Smooth muscle cell (in vitro differentiated cells): ENCODE data around the gene PRKAR1A. TPM values are rescaled to one million over a fixed set of nuclear protein-coding genes. Genes with fewer than 3 reads are reported as not detected.

Source experiments
- DNase-seq: peaks from one replicate; lab custom pipeline; 2025; ENCODE audit not compliant: unreplicated experiment; lab: John Stamatoyannopoulos, UW
- H2AFZ ChIP-seq: fragments of 200-600 bp; sonication (generic); 2 replicates; pipeline ENCODE4 v1.6.0; 2016; ENCODE audit warnings: antibody characterized with exemption, low read depth, mild to moderate bottlenecking
- H3F3A ChIP-seq: fragments of 200-600 bp; sonication (generic); 2 replicates; pipeline ENCODE4 v1.6.0; 2017; ENCODE audit warnings: antibody characterized with exemption, low read depth
- H3K27ac ChIP-seq: fragments of 200-600 bp; sonication (generic); 2 replicates; pipeline ENCODE4 v1.5.1; 2016; ENCODE audit warnings: low read depth, mild to moderate bottlenecking
- H3K27me3 ChIP-seq: fragments of 200-600 bp; sonication (generic); 2 replicates; pipeline ENCODE4 v1.6.1; 2016; ENCODE audit warnings: low read depth, mild to moderate bottlenecking
- H3K36me3 ChIP-seq: fragments of 200-600 bp; sonication (generic); 2 replicates; pipeline ENCODE4 v1.5.1; 2016; ENCODE audit warnings: low read depth
- H3K4me1 ChIP-seq: fragments of 200-600 bp; sonication (generic); 2 replicates; pipeline ENCODE4 v1.5.1; 2016; ENCODE audit warnings: low read depth
- H3K4me2 ChIP-seq: fragments of 200-600 bp; sonication (generic); 2 replicates; pipeline ENCODE4 v1.6.0; 2016; ENCODE audit warnings: mild to moderate bottlenecking
- H3K4me3 ChIP-seq: fragments of 200-600 bp; sonication (generic); 2 replicates; pipeline ENCODE4 v1.5.1; 2016; ENCODE audit warnings: mild to moderate bottlenecking
- H3K79me2 ChIP-seq: fragments of 200-600 bp; sonication (generic); 2 replicates; pipeline ENCODE4 v1.6.0; 2016; ENCODE audit warnings: low read depth, mild to moderate bottlenecking
- H3K9ac ChIP-seq: fragments of 200-600 bp; sonication (generic); 2 replicates; pipeline ENCODE4 v1.6.0; 2016; ENCODE audit warnings: low read depth
- H3K9me3 ChIP-seq: fragments of 200-600 bp; sonication (generic); replicated peaks from 2 replicates; pipeline ENCODE4 v1.5.1; 2016; ENCODE audit warnings: low read depth
- H4K20me1 ChIP-seq: fragments of 200-600 bp; sonication (generic); 2 replicates; pipeline ENCODE4 v1.6.0; 2016; ENCODE audit warnings: low read depth
- WGBS: methylation state at CpG from one replicate; pipeline ENCODE4 v1.1.7; 2016; ENCODE audit warnings: low lambda C conversion rate; 5-methylcytosine and 5-hydroxymethylcytosine counted together
- polyA plus RNA-seq: library from polyadenylated mRNA; unstranded; fragments of >200 nt; fragmentation: Nextera tagmentation; extraction: Ambion mirVana; gene quantifications from 2 replicates; pipeline ENCODE4 v1.2.1, GENCODE V29; 2016
- total RNA-seq: library from RNA; depleted of rRNA; stranded (reverse); fragments of >200 nt; gene quantifications from 2 replicates; pipeline ENCODE4 v1.2.3, GENCODE V29; 2014
- TF ChIP-seq, protein P1 (sequence below): fragments of 200-600 bp; sonication (generic); IDR thresholded peaks from 2 replicates; pipeline ENCODE4 v1.5.1; 2017; ENCODE audit warnings: borderline replicate concordance, mild to moderate bottlenecking, antibody characterized with exemption; ENCODE audit not compliant: insufficient read depth, poor library complexity, severe bottlenecking

Gene PRKAR1A
- total and polyA plus RNA-seq, 2 experiments from 2014 or later, result 302 to 340 TPM

DNA sequence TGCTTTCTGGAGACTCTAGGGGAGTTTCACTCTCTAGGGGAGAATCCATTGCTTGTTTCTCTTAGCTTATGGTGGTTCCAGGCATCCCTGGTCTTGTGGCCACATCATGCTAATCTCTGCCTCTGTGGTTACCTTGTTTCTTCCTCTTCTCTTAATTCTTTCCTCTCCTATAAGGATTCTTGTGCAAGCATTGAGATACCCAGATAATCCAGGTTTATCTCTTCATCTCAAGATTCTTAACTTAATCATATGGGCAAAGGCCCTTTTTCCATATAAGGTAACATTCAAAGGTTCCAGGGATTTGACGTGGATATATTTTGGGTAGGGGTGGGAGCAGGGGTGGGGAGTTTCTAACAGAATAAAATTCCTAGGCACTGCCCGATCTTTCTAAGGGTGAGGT lies 56.4 kb downstream of the PRKAR1A start:
- Histone ChIP-seq H3F3A (peaks cover 3% of the 10 kb centered on the region), H3K79me2 (no peaks in the 10 kb centered on the region), H3K4me2 (no peak overlapping the region), H3K36me3 (no peaks in the 10 kb centered on the region), H4K20me1 (no peaks in the 10 kb centered on the region), H3K4me1 (no peaks in the 10 kb centered on the region), H2AFZ (no peak overlapping the region), H3K9ac (no peak overlapping the region), H3K27ac (no peak overlapping the region), H3K4me3 (no peak overlapping the region), H3K27me3 (no peaks in the 10 kb centered on the region), H3K9me3 (no peaks in the 10 kb centered on the region)
- TF ChIP-seq, protein P1, sequence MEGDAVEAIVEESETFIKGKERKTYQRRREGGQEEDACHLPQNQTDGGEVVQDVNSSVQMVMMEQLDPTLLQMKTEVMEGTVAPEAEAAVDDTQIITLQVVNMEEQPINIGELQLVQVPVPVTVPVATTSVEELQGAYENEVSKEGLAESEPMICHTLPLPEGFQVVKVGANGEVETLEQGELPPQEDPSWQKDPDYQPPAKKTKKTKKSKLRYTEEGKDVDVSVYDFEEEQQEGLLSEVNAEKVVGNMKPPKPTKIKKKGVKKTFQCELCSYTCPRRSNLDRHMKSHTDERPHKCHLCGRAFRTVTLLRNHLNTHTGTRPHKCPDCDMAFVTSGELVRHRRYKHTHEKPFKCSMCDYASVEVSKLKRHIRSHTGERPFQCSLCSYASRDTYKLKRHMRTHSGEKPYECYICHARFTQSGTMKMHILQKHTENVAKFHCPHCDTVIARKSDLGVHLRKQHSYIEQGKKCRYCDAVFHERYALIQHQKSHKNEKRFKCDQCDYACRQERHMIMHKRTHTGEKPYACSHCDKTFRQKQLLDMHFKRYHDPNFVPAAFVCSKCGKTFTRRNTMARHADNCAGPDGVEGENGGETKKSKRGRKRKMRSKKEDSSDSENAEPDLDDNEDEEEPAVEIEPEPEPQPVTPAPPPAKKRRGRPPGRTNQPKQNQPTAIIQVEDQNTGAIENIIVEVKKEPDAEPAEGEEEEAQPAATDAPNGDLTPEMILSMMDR, result no peak
- DNase-seq, result no peak
- 53% methylated on average over 2 of the region's 2 CpGs for WGBS

DNA sequence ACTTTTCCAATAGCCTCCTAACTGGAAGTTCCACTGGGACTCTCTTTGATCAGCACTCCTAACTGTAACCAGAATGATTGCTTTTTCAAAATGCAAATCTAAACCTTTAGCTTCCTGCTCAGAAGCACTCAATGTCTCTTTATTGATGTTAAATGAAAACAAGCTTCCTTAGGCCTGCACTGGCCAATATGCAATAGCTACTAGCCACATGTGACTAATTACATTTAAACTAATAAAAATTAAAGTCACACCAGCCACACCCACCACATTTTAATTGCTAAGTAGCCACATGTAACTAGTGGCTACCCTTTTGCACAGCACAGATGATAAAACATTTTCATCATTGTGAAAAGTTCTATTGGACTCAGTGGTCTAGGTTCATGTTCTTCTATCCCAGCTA lies 57.1 kb downstream of the PRKAR1A start:
- Histone ChIP-seq H4K20me1 (no peaks in the 10 kb centered on the region), H3K4me2 (no peak overlapping the region), H3K27me3 (no peaks in the 10 kb centered on the region)

DNA sequence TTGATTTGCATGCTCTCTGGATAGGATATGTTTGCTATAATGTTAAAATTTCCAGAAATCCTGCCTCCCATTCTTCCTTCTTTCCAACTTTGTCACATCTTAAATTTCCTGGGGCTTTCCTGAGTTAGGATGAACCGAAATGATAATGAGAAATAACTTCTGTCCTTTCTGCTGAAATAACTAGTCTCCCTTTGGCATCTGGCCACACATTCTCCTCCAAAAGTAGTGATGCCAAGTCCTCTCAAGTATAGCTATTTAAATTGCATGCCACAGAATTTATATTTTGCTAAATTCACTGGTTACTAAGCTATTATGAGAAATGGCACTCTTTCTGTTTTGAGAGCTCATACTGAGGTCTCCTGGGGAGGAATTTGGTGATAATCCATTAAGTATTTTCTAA lies 58.3 kb downstream of the PRKAR1A start:
- H3K27me3 ChIP-seq, result no peaks in the 10 kb centered on the region
- H3K79me2 ChIP-seq, result no peaks in the 10 kb centered on the region
- no peak overlapping the region for H3K27ac ChIP-seq
- no peak overlapping the region for H3K9ac ChIP-seq
- peaks cover 3% of the 10 kb centered on the region for H3F3A ChIP-seq
- WGBS, result 93% methylated on average over 1 of the region's 1 CpG
- no peak overlapping the region for H3K4me2 ChIP-seq
- H3K36me3 ChIP-seq, result no peaks in the 10 kb centered on the region
- H3K9me3 ChIP-seq, result no peaks in the 10 kb centered on the region
- H3K4me3 ChIP-seq, result no peak overlapping the region
- DNase-seq, result no peak
- H2AFZ ChIP-seq, result no peak overlapping the region
- H3K4me1 ChIP-seq, result no peaks in the 10 kb centered on the region
- H4K20me1 ChIP-seq, result no peaks in the 10 kb centered on the region
- TF ChIP-seq, protein P1, result no peak

More for the DNA sequence above, 57.1 kb downstream of the PRKAR1A start:
- H3K79me2 ChIP-seq, result no peaks in the 10 kb centered on the region
- no peaks in the 10 kb centered on the region for H3K4me1 ChIP-seq
- H3K9ac ChIP-seq, result no peak overlapping the region
- H3K27ac ChIP-seq, result no peak overlapping the region
- DNase-seq, result no peak
- H3K4me3 ChIP-seq, result no peak overlapping the region
- no peaks in the 10 kb centered on the region for H3K36me3 ChIP-seq
- H3K9me3 ChIP-seq, result no peaks in the 10 kb centered on the region
- peaks cover 3% of the 10 kb centered on the region for H3F3A ChIP-seq
- no peak overlapping the region for H2AFZ ChIP-seq
- TF ChIP-seq, protein P1, result no peak

DNA sequence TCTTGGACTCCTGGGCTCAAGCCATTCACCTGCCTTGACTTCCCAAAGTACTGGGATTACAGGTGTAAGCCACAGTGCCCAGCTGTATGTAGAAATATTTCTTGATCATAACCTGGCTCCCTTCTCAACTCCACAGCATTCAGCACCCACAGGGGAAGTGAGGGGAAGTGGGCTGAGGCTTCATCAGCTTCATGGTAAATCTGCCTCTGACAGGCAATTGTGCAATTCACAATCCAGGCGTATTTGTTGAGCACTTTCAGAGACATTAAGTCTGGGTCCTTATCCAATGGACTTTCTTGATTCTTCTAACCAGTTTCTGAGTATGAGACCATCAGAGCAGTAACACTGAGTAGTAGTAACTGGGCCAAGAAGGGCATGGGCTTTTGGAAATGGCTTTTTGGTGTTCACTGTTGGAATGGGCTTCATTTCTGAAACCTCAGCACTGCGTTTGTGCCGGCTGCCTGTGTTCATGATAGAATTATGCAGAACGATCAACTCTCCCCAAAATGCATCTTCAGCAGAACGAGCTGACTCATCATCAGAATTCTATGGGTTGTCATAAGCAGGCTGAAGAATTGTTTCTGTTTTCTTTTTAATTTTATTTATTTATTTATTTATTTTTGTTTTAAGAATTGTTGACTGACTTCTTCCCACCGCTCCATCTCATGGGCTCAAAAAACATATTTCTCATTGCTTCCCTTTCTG lies 60.1 kb downstream of the PRKAR1A start:
- Histone ChIP-seq H3K27me3 (no peaks in the 10 kb centered on the region), H3K9ac (no peak overlapping the region), H3F3A (peaks cover 12% of the 10 kb centered on the region), H3K4me1 (no peaks in the 10 kb centered on the region), H2AFZ (no peak overlapping the region), H3K36me3 (no peaks in the 10 kb centered on the region), H4K20me1 (no peaks in the 10 kb centered on the region), H3K27ac (no peak overlapping the region), H3K9me3 (no peaks in the 10 kb centered on the region), H3K79me2 (no peaks in the 10 kb centered on the region), H3K4me2 (no peak overlapping the region), H3K4me3 (no peak overlapping the region)
- TF ChIP-seq, protein P1, result no peak
- 88% methylated on average over 6 of the region's 6 CpGs for WGBS
- DNase-seq, result no peak
